Astrocyte of the spinal cord (primary cell): ENCODE measurements around the gene DCLK2.

Experiments used
- DNase-seq: peaks from one replicate; pipeline ENCODE4 v3.0.0; 2011; ENCODE audit warnings: low read depth, low spot score
- H3K4me3 ChIP-seq: 2 replicates; pipeline ENCODE4 v1.5.1; 2011; ENCODE audit warnings: low read depth, mild to moderate bottlenecking, low read length, moderate library complexity
- CTCF ChIP-seq: IDR thresholded peaks from 2 replicates; pipeline ENCODE4 v1.5.1; 2012; ENCODE audit warnings: low read depth, mild to moderate bottlenecking, low read length, inconsistent platforms
- in situ Hi-C: cut with HindIII; loops from 2 replicates; pipeline ENCODE4 v1.10.0; 2017; ENCODE audit warnings: low sequenced_read_pairs

Gene DCLK2

GRCh38 chr4:150265806-150266205 is 187.6 kb downstream of the DCLK2 start:
- no peak overlapping the region for H3K4me3 ChIP-seq
- in situ Hi-C loops, result no loop called here
- TF ChIP-seq CTCF, result no peak
- no peak for DNase-seq

- in situ Hi-C loops, result no loop called here
- no peak for DNase-seq
- H3K4me3 ChIP-seq, result no peak overlapping the region
- TF ChIP-seq CTCF, result no peak
These were observed 190.2 kb downstream of the DCLK2 start for GRCh38 chr4:150268444-150268843.

- TF ChIP-seq CTCF, result no peak
- in situ Hi-C loops, result no loop called here
- no peak overlapping the region for H3K4me3 ChIP-seq
- no peak for DNase-seq
These were observed 200.0 kb downstream of the DCLK2 start for GRCh38 chr4:150278206-150278605.

- H3K4me3 ChIP-seq, result no peak overlapping the region
- in situ Hi-C loops, result no loop called here
- peak; percentile 94 for DNase-seq
- TF ChIP-seq CTCF, result no peak
These were observed 202.0 kb downstream of the DCLK2 start for GRCh38 chr4:150280081-150280895.

GRCh38 chr4:150280975-150281374 is 202.7 kb downstream of the DCLK2 start:
- no peak for TF ChIP-seq CTCF
- no peak overlapping the region for H3K4me3 ChIP-seq
- in situ Hi-C loops, result no loop called here
- no peak for DNase-seq

- peak overlapping the region; percentile 6 for H3K4me3 ChIP-seq
- no peak for TF ChIP-seq CTCF
- in situ Hi-C loops, result no loop called here
- DNase-seq, result peak; percentile 97
These were observed 205.4 kb downstream of the DCLK2 start for GRCh38 chr4:150283689-150284088.
